HG03066 (cell line): ENCODE results near the gene OGG1.

Experiments
- ATAC-seq: cut with Tn5 transposase; IDR thresholded peaks from one replicate; pipeline ENCODE4 v1.9.1; 2021; ENCODE audit warnings: low read depth; ENCODE audit not compliant: unreplicated experiment

Gene OGG1

DNA sequence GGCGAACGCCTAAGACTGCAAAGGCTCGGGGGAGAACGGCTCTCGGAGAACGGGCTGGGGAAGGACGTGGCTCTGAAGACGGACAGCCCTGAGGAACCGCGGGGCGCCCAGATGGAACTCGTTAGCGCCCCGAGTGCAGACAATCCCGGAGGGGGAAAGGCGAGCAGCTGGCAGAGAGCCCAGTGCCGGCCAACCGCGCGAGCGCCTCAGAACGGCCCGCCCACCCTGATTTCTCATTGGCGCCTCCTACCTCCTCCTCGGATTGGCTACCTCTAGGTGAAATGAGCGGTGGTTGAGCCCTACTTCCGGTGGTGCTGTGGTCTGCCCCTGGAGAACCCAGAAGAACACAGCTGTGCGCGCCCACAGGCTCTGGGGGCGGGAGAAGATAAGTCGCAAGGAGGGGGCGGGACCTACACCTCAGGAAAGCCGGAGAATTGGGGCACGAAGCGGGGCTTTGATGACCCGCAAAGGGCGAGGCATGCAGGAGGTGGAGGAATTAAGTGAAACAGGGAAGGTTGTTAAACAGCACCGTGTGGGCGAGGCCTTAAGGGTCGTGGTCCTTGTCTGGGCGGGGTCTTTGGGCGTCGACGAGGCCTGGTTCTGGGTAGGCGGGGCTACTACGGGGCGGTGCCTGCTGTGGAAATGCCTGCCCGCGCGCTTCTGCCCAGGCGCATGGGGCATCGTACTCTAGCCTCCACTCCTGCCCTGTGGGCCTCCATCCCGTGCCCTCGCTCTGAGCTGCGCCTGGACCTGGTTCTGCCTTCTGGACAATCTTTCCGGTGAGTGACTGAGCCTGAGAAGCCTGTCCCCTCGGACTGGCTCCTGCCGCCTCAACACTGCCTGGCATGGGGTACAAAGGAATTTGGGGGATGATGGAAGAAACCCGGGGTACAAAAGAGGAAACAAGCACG lies at the start of gene OGG1:
Gene OGG1 (plus strand): TSS at position 308 of the 911 bp plus-strand sequence. CDS start 335 bp downstream, at position 643.
- peak; percentile 91 for ATAC-seq

DNA sequence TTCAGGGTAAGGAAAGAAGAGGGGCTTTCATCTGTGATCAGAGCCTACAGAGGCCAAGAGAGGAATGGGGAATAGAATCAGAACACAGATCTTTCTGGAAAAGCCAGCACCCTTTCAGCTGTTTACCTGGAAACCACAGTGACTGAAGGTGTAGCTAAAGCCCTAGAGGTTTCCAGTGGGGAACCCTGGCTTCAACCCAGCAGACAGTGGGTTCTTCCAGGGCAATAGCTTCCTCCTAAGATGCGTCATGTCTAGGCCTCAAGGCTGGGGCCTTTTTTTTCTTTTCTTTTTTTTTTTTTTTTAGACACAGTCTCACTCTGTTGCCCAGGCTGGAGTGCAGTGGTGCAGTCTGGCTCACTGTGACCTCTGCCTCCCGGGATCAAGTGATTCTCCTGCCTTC lies 49.2 kb upstream of the OGG1 start:
- no peak for ATAC-seq

DNA sequence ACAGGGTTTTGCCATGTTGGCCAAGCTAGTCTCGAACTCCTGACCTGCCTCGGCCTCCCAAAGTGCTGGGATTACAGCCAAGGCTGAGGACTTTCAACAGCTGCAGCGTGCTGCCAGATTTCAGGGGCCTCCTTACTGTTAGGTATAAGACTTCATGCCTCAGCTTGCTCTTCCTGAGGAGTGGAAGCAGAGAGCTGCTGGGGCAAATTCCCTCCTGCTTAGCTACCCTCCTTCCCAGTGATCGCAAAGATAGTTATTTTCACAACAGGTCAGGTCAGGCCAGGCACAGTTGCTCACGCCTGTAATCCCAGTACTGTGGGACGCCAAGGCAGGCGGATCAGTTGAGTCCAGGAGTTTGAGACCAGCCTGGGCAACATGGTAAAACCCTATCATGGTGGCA lies 48.7 kb upstream of the OGG1 start:
- no peak for ATAC-seq

DNA sequence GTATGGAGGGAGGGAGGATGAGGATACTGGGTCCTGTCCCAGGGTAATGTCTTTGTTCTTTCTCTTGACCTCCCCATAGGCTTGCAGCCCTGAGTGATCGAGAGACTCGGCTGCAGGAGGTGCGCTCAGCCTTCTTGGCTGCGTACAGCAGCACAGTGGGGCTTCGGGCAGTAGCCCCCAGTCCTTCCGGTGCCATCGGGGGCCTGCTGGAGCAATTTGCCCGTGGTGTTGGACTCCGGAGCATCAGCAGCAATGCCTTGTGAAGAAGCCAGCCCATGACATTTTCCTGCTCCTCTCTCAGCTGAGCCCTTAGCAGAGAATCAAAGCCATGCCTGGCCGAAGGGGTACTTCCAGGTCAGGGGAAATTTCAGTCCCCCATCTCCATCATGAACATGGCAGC lies 48.0 kb upstream of the OGG1 start:
- no peak for ATAC-seq

DNA sequence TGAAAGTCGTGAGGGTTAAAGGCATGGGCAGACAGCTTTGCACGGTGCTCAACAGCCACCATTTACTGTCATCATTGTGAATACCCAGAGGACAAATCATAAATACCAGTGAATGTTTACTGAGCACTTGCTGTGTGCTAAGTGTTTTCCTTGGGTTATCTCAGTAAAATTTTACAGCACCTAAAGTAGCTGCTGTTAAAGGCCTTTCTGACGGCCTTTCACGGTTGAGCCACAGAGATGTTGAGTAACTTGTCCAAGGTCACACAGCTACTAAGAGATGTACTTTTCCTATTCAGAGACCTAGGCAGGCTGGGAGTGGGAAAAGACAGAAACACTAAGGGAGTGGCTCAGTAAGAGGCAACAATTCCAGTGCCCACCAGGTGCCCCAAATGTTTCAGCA lies 46.5 kb upstream of the OGG1 start:
- ATAC-seq = no peak

DNA sequence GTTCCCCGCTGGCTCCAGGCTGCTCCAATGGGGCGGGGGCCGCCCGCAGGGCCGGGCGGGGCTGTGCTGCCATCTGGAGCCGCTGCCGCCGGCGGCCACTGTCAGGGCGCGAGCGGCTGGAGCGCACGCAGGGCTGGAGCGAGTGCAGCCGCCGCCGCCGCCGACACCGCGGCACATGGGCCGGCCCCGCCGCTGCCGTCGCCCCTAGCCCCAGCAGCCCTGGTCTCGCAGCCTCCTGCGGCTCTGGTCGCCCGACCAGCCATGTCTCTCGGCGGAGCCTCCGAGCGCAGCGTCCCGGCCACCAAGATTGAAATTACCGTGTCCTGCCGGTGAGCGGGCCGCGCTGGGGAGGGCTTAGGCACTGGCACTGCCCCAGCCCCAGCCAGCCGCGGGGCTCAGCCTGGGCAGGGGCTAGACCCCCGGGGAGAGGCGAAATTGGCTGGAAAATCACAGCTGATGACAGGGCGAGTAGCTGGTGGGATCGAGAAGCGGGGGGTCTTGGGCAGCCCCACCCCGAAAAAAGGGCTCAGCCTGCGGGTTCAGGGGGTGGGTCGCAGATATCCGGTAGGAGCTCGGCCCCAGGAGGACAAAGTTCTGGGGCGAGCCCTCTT lies 45.9 kb upstream of the OGG1 start, which contains the start of gene CPNE9:
Gene CPNE9 (plus strand): TSS at position 98 of the 611 bp plus-strand sequence. CDS start 164 bp downstream, at position 262.
- no peak for ATAC-seq

DNA sequence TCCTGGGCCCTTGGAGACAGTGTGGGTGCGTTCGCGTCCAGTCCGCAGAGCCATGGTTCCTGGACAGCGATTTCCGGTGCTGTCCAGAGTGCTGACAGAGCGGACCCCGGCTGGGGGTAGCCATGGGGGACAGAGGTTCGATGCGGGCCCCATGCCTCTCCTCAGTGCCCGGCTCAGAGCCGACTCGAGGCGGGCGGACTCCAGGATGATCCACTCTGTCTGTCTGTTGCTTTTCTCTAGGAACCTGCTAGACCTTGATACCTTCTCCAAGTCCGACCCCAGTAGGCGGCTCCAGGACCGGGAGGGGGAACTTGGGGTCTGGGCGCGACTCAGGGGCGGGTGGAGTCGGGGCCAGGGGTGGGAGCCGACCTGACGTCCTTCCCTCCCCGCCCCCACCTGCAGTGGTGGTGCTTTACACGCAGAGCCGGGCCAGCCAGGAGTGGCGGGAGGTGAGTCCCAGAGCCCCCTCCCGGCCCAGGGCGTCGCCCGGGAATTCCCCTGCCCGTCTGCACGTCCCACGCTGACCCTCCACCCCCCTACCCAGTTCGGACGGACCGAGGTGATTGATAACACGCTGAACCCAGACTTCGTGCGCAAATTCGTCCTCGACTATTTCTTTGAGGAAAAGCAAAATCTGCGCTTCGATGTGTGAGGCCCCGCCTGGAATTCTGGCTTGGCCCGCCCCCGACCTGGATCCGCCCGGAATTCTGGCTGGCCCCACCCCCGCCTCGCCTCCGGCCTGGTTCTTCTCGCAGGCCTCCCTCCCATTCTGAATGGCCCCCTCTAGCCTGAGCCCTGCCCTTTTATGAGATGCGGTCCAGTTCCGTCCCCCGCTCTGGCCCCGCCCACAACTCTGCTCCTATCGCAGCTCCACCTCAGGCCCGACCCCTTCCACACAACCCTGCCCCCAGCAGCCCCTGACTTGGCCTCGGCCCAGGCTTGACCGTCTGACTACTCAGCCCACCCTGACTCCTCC lies 45.1 kb upstream of the OGG1 start:
- ATAC-seq = no peak

DNA sequence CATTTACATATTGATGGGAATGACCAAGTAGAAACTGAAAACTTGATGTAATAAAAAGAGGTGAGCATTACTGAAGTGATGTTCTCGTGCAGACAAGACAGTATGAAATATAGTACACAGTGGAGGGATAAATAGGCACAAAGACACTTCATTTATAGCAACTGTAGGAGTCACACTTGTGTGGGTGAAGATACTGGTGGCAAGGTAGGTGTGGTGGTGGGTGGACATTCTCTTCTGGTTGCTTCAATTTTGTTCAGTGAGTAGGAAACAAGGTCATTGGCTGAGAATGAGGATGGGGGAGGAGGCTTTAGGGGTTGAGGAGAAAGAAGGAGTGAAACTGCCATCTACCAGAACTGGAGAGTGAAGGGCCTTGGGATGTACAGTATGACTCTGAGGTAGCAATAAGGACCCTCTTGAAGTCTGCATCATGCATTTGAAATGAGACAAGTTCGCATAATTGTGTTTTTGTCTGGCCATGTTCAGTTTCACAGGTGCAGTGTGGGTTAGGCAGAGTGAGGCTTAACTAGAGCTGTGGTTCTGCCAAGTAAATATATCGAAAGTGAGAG lies 39.5 kb upstream of the OGG1 start:
- ATAC-seq = no peak

DNA sequence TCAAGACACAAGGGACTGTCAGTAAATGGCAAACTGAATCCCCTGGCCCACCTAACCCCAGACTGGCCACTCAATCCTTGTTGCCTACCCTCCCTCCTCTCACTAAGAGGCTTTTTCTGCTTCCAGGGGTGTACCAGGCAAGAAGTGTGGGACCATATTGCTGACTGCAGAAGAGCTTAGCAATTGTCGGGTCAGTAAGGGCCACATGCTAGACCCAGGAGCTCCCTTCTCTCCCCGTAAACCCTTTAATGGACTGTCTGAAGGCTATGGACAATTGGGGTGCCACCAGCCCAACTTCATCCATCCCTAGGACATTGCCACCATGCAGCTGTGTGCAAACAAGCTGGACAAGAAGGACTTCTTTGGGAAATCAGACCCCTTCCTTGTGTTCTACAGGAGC lies 37.3 kb upstream of the OGG1 start:
- ATAC-seq = no peak

DNA sequence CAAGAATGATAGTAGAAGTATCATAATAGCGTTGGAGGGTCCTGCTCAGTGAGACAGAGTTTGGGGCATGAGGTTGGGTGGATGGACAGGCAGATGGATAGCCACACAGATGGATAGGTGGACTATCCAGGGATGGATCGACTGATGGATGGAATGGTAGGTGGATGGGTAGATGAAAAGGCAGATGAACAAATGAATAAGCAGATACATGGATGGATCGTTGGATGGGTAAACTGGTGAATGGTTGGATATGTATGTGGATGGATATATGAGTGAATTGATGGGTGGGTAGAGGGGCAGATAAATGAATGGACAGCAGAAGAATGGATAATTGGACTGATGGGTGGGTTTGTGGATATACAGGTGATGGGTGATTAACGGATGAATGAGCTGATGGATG lies 36.6 kb upstream of the OGG1 start:
- ATAC-seq = no peak

DNA sequence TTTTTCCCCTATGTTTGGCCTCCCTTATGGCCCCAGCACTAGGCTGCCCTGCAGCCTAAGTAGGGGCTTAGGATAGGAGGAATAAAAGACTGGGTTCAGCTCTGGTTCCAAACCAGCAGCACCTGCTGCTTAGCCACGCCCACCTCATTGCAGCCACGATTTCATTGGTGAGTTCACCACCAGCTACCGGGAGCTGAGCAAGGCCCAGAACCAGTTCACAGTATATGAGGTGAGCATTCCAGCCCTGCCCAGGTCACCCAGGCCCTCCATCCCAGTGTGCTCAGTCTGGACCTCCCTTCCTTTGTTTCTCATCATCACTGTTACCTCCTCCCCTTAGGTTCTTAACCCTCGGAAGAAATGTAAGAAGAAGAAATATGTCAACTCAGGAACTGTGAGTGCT lies 34.6 kb upstream of the OGG1 start:
- no peak for ATAC-seq

DNA sequence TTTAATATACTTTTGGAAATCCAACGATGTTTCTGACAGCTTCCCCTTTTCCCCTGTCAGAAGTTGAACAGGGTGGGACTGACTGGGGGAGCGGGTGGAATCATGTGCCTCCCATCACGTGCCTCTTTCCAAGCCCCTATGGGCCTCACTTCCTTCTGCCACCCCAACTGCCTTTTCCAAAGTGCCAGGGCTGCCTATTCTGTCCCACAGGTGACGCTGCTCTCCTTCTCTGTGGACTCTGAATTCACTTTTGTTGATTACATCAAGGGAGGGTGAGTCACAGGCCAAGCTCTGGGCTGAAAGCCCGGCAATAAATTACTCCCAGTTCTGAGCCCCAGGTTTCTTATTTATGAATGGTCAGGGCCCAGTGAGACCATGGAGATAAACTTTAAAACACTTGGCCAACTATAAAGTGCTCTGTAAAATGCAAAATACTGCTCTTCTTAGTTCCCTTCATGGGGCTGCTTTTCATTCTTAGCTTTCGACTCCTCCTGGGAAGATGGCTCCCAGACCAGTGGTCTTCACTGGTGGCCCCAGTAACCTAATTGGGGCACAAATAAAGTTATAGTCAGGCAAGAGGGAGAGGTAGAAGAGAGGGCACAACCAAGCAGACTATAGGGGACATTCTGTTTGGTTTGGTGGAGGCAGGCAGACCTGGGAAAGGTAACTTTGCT lies 33.9 kb upstream of the OGG1 start:
- no peak for ATAC-seq

DNA sequence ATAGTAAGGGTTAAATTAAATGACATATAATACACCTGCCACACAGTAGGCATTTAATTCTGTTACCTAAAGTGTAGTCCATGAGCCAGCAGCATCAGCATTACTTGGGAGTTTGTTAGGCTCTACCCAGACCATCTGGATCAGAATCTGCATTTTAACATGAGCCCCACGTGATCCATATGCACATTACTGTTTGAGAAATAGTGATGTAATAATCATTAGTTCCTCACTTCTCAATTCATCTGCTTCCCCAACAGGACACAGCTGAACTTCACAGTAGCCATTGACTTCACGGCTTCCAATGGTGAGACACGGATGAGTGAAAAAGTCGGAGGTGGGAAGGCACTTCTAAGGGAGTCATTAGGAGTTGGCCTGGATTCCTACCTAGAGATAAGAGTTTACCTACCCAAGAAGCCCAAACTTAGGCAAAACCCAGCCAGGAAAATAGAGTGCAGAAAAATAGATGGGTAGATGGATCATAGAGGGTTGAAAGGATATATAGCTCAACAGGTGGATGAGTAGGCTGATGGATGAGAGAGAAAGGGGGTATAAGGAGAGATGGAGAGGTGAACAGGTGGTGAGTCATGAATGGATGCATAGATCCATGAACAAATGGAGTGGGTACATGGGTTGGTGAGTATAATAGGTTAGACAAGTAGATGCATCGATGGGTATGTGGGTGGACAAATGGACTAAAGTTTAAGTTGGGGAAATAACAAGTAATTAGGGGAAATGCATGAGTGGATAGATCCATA lies 32.8 kb upstream of the OGG1 start:
- ATAC-seq = no peak

DNA sequence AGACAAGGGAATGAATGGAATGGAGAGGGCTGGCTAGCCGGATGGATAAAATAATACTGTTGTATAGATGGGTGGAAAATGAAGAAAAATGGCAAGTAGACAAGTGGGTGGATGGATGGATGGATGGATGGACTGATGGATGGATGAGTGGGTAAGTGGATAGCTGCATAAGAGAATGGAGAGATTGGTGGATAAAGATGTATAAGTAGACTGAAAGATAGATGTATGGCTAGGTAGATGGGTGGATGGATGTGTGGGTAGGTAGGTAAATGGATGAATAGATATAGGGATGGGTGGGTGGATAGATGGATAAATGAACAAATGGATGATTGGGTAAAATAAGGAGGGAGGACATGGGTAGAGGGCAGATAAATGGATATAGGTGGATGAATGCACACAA lies 32.2 kb upstream of the OGG1 start:
- ATAC-seq = no peak

DNA sequence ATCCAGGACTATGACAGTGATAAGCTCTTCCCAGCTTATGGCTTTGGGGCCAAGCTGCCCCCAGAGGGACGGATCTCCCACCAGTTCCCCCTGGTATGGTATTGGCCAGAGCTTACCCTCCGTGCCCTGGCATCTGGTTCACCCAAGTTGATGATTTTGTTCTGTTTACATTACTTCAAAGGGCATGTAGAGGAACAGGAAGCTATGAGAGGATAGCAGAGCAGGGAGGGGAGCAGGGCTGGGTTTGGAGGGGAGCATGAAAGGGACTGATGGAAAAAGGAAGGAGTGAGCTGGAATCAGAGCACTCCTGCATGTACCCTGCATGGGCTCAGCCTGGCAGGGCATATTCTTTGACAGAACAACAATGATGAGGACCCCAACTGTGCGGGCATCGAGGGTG lies 31.6 kb upstream of the OGG1 start:
- ATAC-seq = no peak

DNA sequence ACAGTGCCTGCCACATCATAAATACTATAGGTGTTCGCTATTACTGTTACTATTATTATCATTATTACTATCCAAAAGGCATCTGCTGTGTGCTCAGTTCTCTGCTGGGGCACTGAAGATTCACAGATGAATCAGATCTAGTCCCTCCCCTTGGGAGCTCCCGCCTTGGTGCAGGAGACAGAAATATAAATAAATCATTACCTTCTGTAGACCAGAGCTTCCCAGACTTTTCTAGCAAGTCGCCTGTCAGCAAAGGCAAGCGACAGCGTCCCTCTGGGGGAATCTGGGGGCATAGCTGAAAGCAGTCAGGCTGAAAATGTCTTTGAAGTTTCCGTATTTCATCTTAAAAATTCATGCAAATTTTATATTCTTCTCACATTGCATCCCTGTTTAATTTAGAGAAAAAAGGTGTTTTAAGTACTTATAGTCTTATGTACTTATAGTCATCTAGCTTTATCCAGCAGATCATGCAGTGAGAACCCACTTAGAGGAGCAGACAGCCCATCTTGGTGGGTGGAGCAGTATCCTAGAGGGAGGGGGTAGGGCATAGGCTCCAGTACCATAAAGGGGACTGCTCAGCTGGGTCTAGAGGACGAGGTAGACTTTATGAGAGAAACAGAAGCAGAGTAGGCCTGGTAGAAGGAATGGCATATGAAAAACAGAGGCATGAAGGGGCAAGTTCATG lies 28.6 kb upstream of the OGG1 start:
- ATAC-seq = no peak

DNA sequence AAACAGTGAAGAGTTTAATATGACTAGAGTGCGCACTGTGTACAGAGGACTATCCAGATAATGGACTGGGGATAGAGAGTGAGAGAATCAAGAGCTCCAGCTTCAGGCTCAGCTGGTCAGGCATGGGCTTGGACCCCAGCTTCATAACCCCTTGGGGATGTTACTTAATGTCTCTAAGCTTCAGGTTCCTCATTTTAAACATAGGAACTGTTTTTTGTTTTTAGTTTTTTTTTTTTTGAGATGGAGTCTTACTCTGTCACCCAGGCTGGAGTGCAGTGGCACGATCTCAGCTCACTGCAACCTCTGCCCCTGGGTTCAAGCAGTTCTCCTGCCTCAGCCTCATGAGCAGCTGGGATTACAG lies 28.1 kb upstream of the OGG1 start:
- ATAC-seq = no peak

DNA sequence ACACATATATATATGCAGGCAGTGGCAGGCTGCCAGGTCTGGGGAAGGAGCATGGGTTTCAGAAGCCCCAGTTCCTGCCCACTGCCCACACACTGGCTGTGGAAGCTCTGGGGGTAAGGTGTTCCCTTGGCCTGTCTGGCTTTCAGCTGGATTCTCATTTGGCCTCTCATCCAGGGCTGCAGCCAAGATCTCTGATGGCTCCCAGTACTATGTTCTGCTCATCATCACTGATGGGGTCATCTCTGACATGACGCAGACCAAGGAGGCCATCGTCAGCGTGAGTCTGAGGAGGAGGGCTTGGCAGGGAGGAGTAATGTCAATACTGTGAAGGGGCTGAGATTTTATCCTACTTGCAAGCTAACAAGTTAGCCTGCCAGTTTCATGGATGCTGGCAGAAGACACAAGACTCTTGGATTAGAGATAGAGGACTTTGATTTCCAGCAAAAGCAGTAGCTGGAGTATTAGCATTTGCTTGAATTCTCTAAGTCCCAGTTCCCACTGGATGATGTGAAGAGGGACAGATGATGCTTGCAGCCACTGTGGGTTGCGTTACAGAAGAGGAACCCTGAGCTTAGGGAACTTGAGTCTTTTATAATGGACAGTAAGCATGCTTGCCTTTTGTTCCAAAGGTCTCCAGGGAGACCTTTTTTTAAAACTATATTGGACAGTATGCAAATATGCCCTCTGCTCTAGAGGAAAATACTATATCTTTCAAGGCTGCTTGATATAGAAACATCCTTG lies 23.8 kb upstream of the OGG1 start:
- no peak for ATAC-seq
